HG03159 (cell line): ENCODE measurements around the gene XRCC4.
A peak's percentile ranks its signal among the peaks of the same experiment; 100 is the strongest.

Experiments
- ATAC-seq: cut with Tn5 transposase; IDR thresholded peaks from one replicate; pipeline ENCODE4 v1.9.1; 2021; ENCODE audit warnings: mild to moderate bottlenecking, moderate library complexity; ENCODE audit not compliant: unreplicated experiment

Gene XRCC4

DNA sequence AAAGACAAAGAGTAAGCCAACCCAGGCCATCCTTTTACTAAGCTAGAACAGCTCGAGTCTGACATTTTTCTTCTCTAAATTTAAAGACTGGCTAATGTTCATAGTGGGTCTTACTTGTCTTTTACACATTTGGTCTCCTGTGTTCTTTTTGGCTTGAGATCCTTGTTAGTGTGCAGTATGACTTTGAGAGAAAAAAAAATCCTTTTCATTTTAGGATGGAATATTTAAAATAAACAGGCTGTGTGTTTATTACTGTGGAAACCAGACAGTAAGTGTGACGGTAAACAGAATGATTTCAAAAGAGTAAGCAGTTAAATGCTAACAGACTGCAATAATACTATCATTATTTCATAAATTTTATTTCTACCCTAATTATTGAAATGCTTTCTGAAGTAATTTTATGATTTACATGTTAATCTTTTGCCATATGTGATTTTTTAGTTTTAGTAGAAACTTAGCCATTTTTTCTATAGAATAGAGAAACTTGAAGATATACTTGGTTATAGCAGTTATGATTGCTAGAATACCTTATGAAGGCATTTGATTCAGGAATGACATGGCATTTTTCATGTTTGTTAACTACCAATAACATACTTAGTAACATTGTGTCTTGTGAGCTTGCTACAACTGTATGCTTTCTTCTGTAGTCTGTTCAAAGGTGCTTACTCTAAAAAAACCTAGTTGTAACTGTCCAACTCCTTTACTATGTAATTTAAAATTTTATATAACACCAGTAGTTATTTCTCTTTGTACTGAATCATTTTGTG, 92.4 kb downstream of the XRCC4 start:
- ATAC-seq = no peak

DNA sequence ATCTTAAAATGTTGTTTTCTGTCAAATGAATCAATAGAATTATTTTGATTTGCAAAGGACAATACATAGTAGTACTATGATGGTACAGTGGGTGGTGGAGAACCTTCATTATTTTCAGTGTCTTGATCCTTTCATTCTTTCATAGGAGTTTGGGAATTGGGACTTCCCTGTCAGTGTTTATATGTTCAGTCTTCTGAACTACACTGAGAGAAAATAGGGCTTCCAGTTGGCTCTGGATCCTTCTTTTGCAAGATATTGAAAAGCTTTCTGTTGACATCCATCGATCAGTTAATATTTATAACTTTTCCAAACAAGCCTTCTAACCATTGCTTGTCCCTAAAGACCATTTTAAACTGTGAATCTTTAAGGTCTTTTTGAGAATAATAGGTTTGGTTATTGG, 94.7 kb downstream of the XRCC4 start:
- ATAC-seq = no peak

DNA sequence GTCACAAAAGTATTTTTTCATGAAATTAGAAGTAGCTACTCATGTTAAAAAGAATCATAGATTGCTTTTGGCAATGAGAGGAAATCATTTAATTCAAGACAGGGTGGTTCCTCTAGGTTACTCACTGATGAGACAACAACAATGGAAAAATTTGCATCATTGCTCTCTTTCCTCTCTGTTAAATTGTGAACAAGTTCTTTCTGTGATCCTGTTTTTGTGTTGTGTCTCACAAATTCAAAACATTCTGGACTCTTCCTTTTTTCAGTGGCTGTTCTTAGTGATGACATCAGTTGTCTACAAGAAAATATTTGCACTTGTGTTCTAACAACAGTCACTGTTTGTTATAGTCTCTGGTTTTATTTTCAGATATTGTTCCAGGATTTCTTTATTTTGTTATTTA, 95.3 kb downstream of the XRCC4 start:
- ATAC-seq = no peak

DNA sequence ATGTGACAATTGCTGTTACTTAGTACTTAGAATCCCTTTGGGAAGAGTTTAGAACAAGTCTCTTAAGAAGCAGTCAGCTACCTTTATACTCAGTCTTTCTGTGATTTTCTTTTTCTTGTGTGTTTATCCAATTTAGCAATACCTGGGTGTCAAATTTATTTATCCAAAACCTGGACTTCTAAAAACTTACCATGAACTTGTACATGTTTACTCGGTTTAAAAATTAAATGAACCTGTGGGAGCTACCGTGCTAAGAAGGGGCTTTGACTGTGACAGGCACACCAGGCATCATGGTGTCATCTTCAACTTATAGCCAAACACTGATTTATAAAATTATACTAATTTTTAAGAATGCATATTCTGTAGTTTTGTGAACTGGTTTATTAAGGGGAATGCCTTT, 96.5 kb downstream of the XRCC4 start:
- no peak for ATAC-seq

- no peak for ATAC-seq
Observed at GRCh38 chr5:83177803-83178202, 100.5 kb downstream of the XRCC4 start.

- no peak for ATAC-seq
Observed at GRCh38 chr5:83179966-83180365, 102.6 kb downstream of the XRCC4 start.

- ATAC-seq = no peak
Observed at GRCh38 chr5:83184534-83184933, 107.2 kb downstream of the XRCC4 start.

DNA sequence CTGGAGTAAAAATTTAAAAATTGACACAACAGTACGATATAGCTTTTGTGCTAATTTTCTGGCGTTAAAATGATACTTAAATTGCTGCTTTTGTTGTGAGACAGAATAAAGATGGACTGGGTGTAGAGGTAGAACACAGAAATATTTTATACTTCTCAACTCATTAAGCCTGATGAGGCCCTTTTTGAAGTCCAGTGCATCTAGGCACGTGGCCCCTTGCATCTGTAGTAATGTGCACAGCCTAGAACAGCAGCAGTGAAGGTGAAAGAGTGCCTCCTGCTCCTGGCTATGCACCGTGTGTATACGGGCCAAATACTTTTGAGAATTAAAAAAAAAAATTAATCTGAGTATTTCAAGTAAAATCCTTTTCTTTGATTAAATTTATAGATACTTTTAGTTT, 115.6 kb downstream of the XRCC4 start:
- no peak for ATAC-seq

- no peak for ATAC-seq
Observed at GRCh38 chr5:83197326-83197967, 120.1 kb downstream of the XRCC4 start.

DNA sequence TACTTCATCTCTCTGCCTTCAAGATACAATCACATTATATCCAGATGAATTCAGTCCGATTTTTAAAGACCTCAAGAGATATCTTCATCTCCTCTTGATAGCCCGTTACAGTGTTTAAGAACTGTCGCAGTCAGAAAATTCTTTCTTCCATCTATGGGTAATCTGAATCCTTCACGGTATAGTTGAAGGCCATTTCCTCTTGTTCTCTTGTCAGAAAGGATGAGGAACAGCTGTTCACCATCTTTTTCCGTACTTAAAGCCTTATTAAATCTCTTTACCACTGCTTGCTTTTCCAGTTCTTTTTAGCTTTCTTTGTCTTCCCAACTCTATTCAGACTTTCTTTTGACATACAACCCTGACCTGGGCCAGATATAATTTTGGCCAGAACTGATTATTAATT, 121.8 kb downstream of the XRCC4 start:
- no peak for ATAC-seq

DNA sequence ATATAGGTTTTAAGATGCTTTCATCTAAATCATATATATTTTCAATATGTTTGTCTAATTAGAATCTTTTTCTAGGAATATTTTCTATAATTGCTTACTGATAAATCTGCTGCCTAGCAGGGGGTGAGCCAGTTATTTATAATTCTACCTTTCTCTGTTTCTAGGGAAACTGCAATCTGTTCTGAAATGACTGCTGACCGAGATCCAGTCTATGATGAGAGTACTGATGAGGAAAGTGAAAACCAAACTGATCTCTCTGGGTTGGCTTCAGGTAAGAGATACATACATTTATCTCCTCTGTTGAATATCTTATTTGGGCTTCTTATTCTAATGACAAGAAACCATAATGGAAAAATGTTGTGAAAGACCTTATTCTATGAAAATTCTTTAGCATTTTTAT, 127.3 kb downstream of the XRCC4 start:
- peak; percentile 78 for ATAC-seq

- no peak for ATAC-seq
Observed at GRCh38 chr5:83209963-83210362, 132.6 kb downstream of the XRCC4 start.

GRCh38 chr5:83219077-83219476, 141.7 kb downstream of the XRCC4 start:
- ATAC-seq = no peak

DNA sequence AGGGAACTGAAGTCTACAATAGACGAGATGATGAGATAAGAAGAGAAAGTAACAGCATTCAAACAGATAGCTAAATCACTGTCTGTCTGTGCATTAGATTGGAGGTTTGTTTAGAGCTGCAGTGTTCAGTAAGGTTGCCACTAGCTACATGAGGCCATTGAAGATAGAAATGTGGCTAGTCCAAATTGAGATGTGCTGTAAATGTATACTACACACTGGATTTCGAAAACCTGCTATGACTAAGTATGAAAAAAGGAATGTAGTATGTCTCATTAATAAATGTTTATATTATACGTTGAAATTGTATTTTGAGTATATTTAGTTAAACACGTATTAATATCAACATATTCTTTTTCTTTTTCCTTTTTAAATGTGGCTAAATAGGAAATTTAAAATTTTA, 142.1 kb downstream of the XRCC4 start:
- ATAC-seq = no peak

DNA sequence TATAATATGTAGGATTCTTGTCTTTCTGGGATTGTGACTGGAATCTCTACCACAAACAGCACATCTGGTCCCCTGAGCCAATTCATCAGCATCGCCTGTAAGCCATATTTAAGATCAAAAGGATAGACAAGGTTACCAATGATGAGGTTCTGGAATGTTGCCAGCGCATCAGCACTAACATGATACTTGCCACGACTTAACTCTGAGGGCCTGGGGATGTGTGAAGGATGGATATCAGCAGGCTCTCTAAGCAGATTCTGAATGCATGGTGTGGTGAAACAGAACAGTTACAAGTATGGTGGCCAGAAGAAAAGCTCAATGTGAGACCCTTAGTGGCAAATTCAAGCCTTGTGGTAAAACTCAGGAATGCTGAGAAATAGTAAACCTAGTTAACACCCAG, 143.0 kb downstream of the XRCC4 start:
- ATAC-seq = no peak

GRCh38 chr5:83222906-83223305, 145.6 kb downstream of the XRCC4 start:
- ATAC-seq = no peak

DNA sequence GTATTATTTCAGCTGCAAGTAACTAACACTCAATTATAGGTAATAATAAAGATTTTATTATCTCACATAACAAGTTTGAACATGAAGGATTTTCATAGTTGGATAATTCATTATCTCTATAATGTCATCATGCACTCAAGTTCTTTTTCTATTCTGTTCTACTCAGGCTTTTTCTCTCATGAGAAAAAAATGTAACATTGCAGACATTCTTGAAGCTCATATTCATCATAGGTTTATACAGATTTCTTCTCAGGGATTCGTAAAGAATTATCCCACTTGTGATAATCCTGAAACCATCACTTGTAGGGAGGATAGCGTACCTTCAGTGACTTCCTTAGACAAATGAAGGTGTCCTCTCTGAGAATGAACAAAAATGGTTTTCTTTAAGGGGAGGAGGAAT, 150.3 kb downstream of the XRCC4 start:
- no peak for ATAC-seq

- no peak for ATAC-seq
Observed at GRCh38 chr5:83230511-83230910, 153.2 kb downstream of the XRCC4 start.

GRCh38 chr5:83244516-83244915, 167.2 kb downstream of the XRCC4 start:
- no peak for ATAC-seq

DNA sequence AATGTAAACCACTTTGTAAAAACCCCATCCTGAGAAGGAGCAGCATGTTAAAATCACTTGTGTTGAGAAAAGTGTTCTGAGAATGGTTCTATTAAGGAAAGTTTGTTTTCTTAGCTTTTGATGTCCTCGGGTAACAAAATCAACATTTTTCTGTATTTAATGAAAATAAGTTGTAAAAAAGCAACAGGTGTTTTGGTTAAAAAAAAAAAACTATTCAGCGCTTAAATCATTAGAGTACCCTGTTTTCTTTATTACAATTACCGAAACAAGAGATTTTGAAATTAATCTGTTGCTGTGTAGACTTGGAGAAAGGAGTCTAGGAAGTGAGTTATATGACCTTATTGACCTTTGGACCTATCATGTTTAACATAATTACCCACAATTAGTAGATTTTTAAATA, 167.7 kb downstream of the XRCC4 start:
- no peak for ATAC-seq

DNA sequence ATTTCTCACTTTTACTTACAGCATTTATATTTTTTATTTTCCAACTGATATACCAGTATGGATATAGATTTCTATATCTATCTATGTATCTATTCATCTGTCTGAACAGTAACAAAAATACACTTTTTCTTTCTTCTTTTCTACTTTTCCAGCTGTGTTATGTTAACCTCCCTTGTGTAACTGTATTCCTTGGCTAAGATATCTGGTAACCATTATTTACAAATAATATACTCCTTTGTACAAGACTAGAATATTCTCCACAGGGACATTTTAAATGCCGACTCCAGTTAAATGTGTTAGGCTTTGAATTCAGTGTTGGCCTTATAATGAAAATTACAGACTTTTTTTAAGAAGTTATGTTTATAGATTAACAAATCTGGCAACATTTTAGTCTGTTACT, 168.7 kb downstream of the XRCC4 start:
- ATAC-seq = no peak

- no peak for ATAC-seq
Observed at GRCh38 chr5:83249156-83249555, 171.8 kb downstream of the XRCC4 start.

DNA sequence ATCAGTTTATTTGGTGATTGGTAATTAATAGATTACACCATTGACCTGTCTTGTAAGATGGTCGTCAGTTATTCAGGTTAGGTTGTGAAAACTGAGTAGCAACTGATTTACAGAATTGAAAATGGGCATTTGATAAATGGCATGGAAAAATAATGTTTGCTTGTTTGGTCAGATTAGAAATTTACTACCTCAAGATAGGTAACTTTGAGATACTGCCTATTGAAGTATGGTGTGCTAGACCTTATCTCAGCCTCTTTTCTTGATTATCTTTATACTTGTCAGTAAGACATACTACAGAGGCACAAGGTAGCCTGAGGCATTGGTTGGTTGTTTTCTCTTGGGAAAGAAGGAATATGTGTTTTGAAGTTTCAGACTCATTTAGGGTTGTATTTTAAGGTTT, 174.5 kb downstream of the XRCC4 start:
- no peak for ATAC-seq
